ENCODE data around the gene HMGCS1.
"Not testable (repeated sequence)": the region's sequence is repeated elsewhere in the genome, so short reads cannot be mapped to it uniquely, and the experiment has no call there.

The HMGCS1 gene

GRCh38 chr5:43314724-43315123 lies 1.5 kb upstream of the HMGCS1 start:
- TF ChIP-seq, protein P1, sequence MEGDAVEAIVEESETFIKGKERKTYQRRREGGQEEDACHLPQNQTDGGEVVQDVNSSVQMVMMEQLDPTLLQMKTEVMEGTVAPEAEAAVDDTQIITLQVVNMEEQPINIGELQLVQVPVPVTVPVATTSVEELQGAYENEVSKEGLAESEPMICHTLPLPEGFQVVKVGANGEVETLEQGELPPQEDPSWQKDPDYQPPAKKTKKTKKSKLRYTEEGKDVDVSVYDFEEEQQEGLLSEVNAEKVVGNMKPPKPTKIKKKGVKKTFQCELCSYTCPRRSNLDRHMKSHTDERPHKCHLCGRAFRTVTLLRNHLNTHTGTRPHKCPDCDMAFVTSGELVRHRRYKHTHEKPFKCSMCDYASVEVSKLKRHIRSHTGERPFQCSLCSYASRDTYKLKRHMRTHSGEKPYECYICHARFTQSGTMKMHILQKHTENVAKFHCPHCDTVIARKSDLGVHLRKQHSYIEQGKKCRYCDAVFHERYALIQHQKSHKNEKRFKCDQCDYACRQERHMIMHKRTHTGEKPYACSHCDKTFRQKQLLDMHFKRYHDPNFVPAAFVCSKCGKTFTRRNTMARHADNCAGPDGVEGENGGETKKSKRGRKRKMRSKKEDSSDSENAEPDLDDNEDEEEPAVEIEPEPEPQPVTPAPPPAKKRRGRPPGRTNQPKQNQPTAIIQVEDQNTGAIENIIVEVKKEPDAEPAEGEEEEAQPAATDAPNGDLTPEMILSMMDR (IDR thresholded peaks at IDR 0.05; ENCODE audit: low read depth, low read length): no peak
- no peak overlapping the region for H3K4me3 ChIP-seq (ENCODE audit: low read depth, low read length)
- no peak for DNase-seq (ENCODE audit: low read depth, low spot score)
- in situ Hi-C loops (cut with HindIII; ENCODE audit: low sequenced_read_pairs): no loop called here

DNA sequence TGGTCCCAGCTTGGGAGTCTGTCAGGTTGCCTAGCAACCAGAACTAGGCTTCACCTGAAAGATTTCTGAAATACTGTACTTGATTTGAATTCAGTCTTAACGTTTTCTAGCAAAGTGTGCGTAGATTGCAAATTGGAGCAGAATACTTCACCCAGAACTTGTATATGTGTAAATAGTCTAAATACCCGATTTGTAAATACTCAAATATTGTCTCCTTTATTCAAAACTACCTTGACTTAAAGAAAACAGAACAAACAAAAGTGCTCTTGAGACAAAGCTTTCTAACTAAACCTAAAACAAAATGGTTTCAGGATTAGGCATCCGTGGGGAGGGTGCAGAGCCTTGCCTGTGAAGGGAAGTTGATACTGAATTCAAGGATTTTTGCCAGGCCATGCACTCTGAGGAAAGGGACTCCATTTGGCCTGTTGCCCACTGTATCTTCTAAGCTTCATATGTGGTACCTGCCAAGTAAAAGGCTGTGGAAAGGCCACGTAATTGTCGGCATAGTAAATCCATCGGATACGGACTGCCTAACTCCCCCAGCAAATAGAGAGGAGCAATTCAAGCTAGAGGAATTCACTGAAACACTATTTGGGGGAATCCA lies 744 bp upstream of the HMGCS1 start:
- peak overlapping the region; percentile 34 for H3K4me3 ChIP-seq (ENCODE audit: low read depth, low read length)
- TF ChIP-seq, protein P1 (IDR thresholded peaks at IDR 0.05; ENCODE audit: low read depth, low read length): no peak
- in situ Hi-C loops (cut with HindIII; ENCODE audit: low sequenced_read_pairs): no loop called here
- no peak for DNase-seq (ENCODE audit: low read depth, low spot score)

DNA sequence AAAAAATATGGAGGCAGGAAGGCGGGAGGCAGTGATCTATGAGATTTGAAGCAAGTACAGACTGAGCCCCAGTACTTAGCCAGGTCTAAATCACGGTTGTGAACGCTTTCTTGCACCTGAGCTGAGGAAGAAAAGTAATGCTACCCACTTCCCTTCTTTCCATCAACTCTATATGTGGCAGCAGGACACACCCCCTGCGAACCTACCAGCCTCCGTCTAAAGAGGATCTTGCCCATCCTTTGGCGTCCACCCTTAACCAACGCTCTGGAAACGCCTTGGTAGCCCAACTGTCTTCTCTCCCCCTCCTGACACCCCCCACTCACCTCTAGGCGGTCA lies 545 bp downstream of the HMGCS1 start:
- in situ Hi-C loops (cut with HindIII; ENCODE audit: low sequenced_read_pairs): no loop called here
- no peak for DNase-seq (ENCODE audit: low read depth, low spot score)
- TF ChIP-seq, protein P1 (IDR thresholded peaks at IDR 0.05; ENCODE audit: low read depth, low read length): no peak
- peak overlapping the region; percentile 95 for H3K4me3 ChIP-seq (ENCODE audit: low read depth, low read length)

GRCh38 chr5:43312076-43312661 lies 1.0 kb downstream of the HMGCS1 start:
- TF ChIP-seq, protein P1 (IDR thresholded peaks at IDR 0.05; ENCODE audit: low read depth, low read length): no peak
- no peak for DNase-seq (ENCODE audit: low read depth, low spot score)
- peak overlapping the region; percentile 95 for H3K4me3 ChIP-seq (ENCODE audit: low read depth, low read length)
- in situ Hi-C loops (cut with HindIII; ENCODE audit: low sequenced_read_pairs): no loop called here

DNA sequence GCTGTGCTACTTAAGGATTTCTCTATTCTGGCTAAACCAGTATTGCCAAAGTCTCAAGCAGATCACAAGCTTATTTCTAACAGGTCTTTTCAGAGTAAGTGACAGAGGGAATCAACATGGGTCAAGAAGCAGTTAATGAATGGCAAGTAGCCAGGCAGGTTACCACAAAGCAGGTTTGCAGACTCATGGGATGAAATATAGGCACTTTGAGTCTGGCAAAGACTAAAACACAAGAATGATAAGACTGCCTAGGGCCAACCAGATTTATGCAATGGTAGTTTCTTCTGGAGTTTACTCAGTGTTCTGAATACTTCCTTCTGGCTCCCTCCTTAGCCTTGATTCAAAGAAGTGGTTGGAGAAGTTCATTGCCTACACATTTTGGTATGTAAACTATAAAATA lies 3.6 kb downstream of the HMGCS1 start:
- TF ChIP-seq, protein P1 (IDR thresholded peaks at IDR 0.05; ENCODE audit: low read depth, low read length): no peak
- no peak overlapping the region for H3K4me3 ChIP-seq (ENCODE audit: low read depth, low read length)
- in situ Hi-C loops (cut with HindIII; ENCODE audit: low sequenced_read_pairs): no loop called here
- DNase-seq (ENCODE audit: low read depth, low spot score): no peak

- TF ChIP-seq, protein P1 (IDR thresholded peaks at IDR 0.05; ENCODE audit: low read depth, low read length): no peak
- H3K4me3 ChIP-seq (ENCODE audit: low read depth, low read length): no peak overlapping the region
- in situ Hi-C loops (cut with HindIII; ENCODE audit: low sequenced_read_pairs): no loop called here
- no peak for DNase-seq (ENCODE audit: low read depth, low spot score)
These were observed 4.1 kb downstream of the HMGCS1 start for GRCh38 chr5:43309122-43309521.

GRCh38 chr5:43306954-43307353 lies 6.3 kb downstream of the HMGCS1 start:
- in situ Hi-C loops (cut with HindIII; ENCODE audit: low sequenced_read_pairs): not testable (repeated sequence)

More at GRCh38 chr5:43306954-43307353, 6.3 kb downstream of the HMGCS1 start:
- not testable (repeated sequence) for H3K4me3 ChIP-seq (ENCODE audit: low read depth, low read length); DNase-seq (ENCODE audit: low read depth, low spot score)

All from astrocyte of the spinal cord (primary cell).